HS-27A (cell line): ENCODE measurements around the gene PCLAF.

ENCODE experiments used
- DNase-seq: peaks from one replicate; pipeline ENCODE4 v3.0.0-alpha.2; 2012; ENCODE audit warnings: low read depth, missing footprints

The PCLAF gene

DNA sequence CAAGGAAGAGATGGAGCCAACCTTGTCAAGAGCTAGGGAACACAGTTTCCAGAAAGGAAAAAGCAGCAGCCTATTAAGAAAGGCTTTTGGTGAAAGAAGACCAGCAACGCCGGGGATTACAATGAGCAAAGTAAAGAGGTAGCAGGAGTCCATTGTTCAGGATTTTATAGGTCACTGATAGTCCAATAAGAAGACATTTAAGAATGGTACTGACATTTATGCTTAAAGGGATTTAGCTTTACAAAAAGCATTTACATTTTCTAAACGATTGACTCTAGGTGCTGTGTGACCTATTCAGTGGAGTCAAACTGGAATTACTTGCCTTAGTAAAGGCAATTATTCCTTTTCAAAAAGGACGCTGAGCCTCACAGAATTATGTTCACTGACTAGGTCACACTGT is 66.0 kb downstream of the PCLAF start:
- no peak for DNase-seq

DNA sequence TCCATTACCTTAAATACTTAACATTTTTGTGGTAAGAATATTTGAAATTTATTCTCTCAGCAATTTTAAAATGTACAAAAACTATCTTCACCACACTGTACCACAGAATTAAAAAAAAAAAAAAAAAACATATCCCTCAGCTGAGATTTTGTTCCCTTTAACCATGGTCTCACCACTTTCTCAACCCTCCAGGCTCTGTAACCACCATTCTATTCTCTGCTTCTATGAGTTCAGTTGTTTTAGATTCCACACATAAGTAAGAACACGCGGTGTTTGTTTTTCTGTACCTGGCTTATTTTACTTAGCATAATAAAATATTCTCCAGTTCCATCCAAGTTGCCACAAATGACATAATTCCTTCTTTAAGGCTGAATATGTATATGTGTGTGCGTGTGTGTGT is 66.8 kb downstream of the PCLAF start:
- DNase-seq: no peak
